HepG2 (cell line): ENCODE results near the gene PCGF6. TPM values are rescaled to one million over a fixed set of nuclear protein-coding genes. Genes with fewer than 3 reads are reported as not detected.

Experiments used
- ATAC-seq: fragments of 200-7000 bp; cut with Tn5 transposase; 3 replicates; pipeline ENCODE4 v1.9.1; 2020; ENCODE audit warnings: mild to moderate bottlenecking, moderate library complexity
- BruUV-seq: library from RNA; stranded (reverse); fragments of 400-500 nt; replicated peaks from 2 replicates; lab custom pipeline; 2021; lab: Mats Ljungman, UMichigan
- CTCF ChIA-PET: fragments of 300-600 bp; formaldehyde crosslinking; extraction: SDS; loops from one replicate; lab custom pipeline; 2021; ENCODE audit warnings: low total read pairs, inconsistent platforms, low intra/inter-chr PET ratio; lab: Yijun Ruan, JAX
- POLR2A ChIA-PET: fragments of 350-600 bp; sonication (Branson Sonifier 250); formaldehyde crosslinking; loops from one replicate; lab custom pipeline; 2020; ENCODE audit warnings: antibody characterized with exemption, inconsistent platforms; lab: Yijun Ruan, JAX
- DNase-seq: peaks from one replicate; pipeline ENCODE4 v3.0.0-alpha.2; 2015; ENCODE audit warnings: low spot score
- FAIRE-seq: peaks from 3 replicates; lab custom pipeline; 2011; peaks lifted over from hg19 to GRCh38; lab: Jason Lieb, UNC
- H2AFZ ChIP-seq: one replicate; pipeline ENCODE4 v1.6.1; 2011; ENCODE audit warnings: low read length, inconsistent platforms
- H3K27ac ChIP-seq: fragments of 300-600 bp; 3 replicates; pipeline ENCODE4 v1.8.0; 2011; ENCODE audit warnings: mixed run types, mild to moderate bottlenecking, mixed read lengths, low read length, inconsistent platforms; ENCODE audit not compliant: insufficient read depth; ENCODE audit errors: extremely low read length
- H3K27me3 ChIP-seq, 2 experiments: fragments of 200-600 bp in 1 of 2; 2 replicates in 1 of 2; 3 replicates in 1 of 2; pipeline versions ENCODE4 v1.6.0 to v1.8.0; 2011; ENCODE audit warnings: low read length in 2 of 2, mild to moderate bottlenecking in 2 of 2, moderate library complexity in 2 of 2, inconsistent platforms in 1 of 2; ENCODE audit not compliant: insufficient read depth in 2 of 2, control insufficient read depth in 1 of 2
- H3K36me3 ChIP-seq, 2 experiments: fragments of 200-600 bp in 1 of 2; replicated peaks in 1 of 2; 2 replicates in 1 of 2; 3 replicates in 1 of 2; pipeline versions ENCODE4 v1.5.1 to v1.8.0; 2011; ENCODE audit warnings: low read length in 2 of 2, inconsistent platforms in 1 of 2; ENCODE audit not compliant: insufficient read depth in 2 of 2, control insufficient read depth in 1 of 2
- H3K4me1 ChIP-seq: 2 replicates; pipeline ENCODE4 v1.5.1; 2012; ENCODE audit warnings: low read length, inconsistent platforms; ENCODE audit not compliant: insufficient read depth
- H3K4me2 ChIP-seq: 2 replicates; pipeline ENCODE4 v1.6.0; 2011; ENCODE audit warnings: low read depth, low read length, inconsistent platforms
- H3K4me3 ChIP-seq, 3 experiments: fragments of 200-600 bp in 1 of 3; sonication (generic), shearing (Covaris generic) in 1 of 3; replicated peaks in 1 of 3; 2 replicates each; pipeline ENCODE4 v1.5.1; 2011 to 2016; ENCODE audit warnings: low read length in 3 of 3, inconsistent platforms in 2 of 3, low read depth in 2 of 3, mild to moderate bottlenecking in 2 of 3, control low read depth in 1 of 3, mixed read lengths in 1 of 3; ENCODE audit not compliant: insufficient read depth in 1 of 3
- H3K79me2 ChIP-seq: one replicate; pipeline ENCODE4 v1.6.1; 2011; ENCODE audit warnings: low read length, inconsistent platforms; ENCODE audit not compliant: insufficient read depth
- H3K9ac ChIP-seq: 2 replicates; pipeline ENCODE4 v1.6.0; 2011; ENCODE audit warnings: mild to moderate bottlenecking, low read depth, low read length, inconsistent platforms; ENCODE audit not compliant: insufficient read depth
- H3K9me3 ChIP-seq: 2 replicates; pipeline ENCODE4 v1.5.1; 2012; ENCODE audit warnings: mild to moderate bottlenecking, low read length
- H4K20me1 ChIP-seq: 2 replicates; pipeline ENCODE4 v1.6.0; 2011; ENCODE audit warnings: inconsistent platforms, mild to moderate bottlenecking, low read length, moderate library complexity; ENCODE audit not compliant: insufficient read depth
- EED ChIP-seq: sonication (generic); formaldehyde crosslinking; IDR thresholded peaks from 2 replicates; pipeline ENCODE4 v1.5.0; 2020; ENCODE audit warnings: mild to moderate bottlenecking, missing genetic modification reagents
- FOSL2 ChIP-seq: sonication (generic); formaldehyde crosslinking; IDR thresholded peaks from 2 replicates; pipeline ENCODE4 v1.4.0; 2020; ENCODE audit warnings: missing genetic modification reagents
- KDM6A ChIP-seq: IDR thresholded peaks from 2 replicates; pipeline ENCODE4 v1.6.1; 2016; ENCODE audit warnings: low read depth
- RARG ChIP-seq: sonication (generic); formaldehyde crosslinking; IDR thresholded peaks from 2 replicates; pipeline ENCODE4 v1.4.0; 2020; ENCODE audit warnings: low read depth, mild to moderate bottlenecking, missing genetic modification reagents
- SMC3 ChIP-seq: IDR thresholded peaks from 2 replicates; pipeline ENCODE4 v1.6.1; 2011; ENCODE audit warnings: low read length, improper control_type of control experiment
- ZFP1 ChIP-seq: IDR thresholded peaks from 2 replicates; pipeline ENCODE4 v1.6.1; 2016
- ZMAT3 ChIP-seq: sonication (generic); formaldehyde crosslinking; conservative IDR thresholded peaks from 2 replicates; pipeline ENCODE4 v1.7.0; 2021; ENCODE audit warnings: missing genetic modification reagents
- ZNF160 ChIP-seq: sonication (generic); formaldehyde crosslinking; IDR thresholded peaks from 2 replicates; pipeline ENCODE4 v1.8.0; 2022; ENCODE audit warnings: mild to moderate bottlenecking, inconsistent platforms, missing genetic modification reagents
- ZNF549 ChIP-seq: sonication (generic); formaldehyde crosslinking; IDR thresholded peaks from 2 replicates; pipeline ENCODE4 v1.5.0; 2020; ENCODE audit warnings: missing genetic modification reagents
- WGBS: methylation state at CpG from one replicate; pipeline ENCODE4 v1.1.6; 2017; ENCODE audit warnings: low lambda C conversion rate; 5-methylcytosine and 5-hydroxymethylcytosine counted together
- in situ Hi-C: cut with HindIII; loops from 2 replicates; pipeline ENCODE4 v1.10.0; 2017; ENCODE audit warnings: low pct_unique_long_range_greater_than_20kb; ENCODE audit not compliant: extremely low pct_ligation_motif_present
- intact Hi-C: fragments of 100-400 bp; cut with micrococcal nuclease; formaldehyde crosslinking; loops from one replicate; pipeline ENCODE4 v1.10.0; 2022; ENCODE audit not compliant: unreplicated experiment
- microRNA counts: library from miRNA; unstranded; fragments of <30 nt; microRNA quantifications from one replicate; lab custom pipeline; 2015
- microRNA-seq: library from miRNA; unstranded; fragments of <30 nt; microRNA quantifications from one replicate; pipeline ENCODE4, GENCODE V29; 2020
- polyA plus RNA-seq, 8 experiments: library from polyadenylated mRNA; depleted of rRNA in 3 of 8; stranded (reverse) in 7 of 8; unstranded in 1 of 8; fragments of >200 nt; fragmentation: Illumina TruSeq in 4 of 8; extraction: Trizol in 4 of 8; gene quantifications; 2 replicates each; pipeline versions ENCODE4 v1.2.1 to v1.2.3, GENCODE V29; 2011 to 2016; ENCODE audit warnings: low read depth in 4 of 8, missing spikeins in 1 of 8, mixed read lengths in 1 of 8; ENCODE audit not compliant: insufficient read depth in 1 of 8
- small RNA-seq, 3 experiments: library from RNA; depleted of rRNA; stranded (forward); fragments of <200 nt; gene quantifications; one replicate each; pipeline ENCODE3, GENCODE V24; 2012; ENCODE audit warnings: low read depth in 2 of 3, low replicate concordance in 1 of 3; ENCODE audit not compliant: insufficient read length in 3 of 3, insufficient read depth in 2 of 3
- total RNA-seq, 5 experiments: library from RNA; depleted of rRNA; stranded (reverse); fragments of >200 nt; fragmentation: Illumina TruSeq; extraction: Trizol; gene quantifications; 2 replicates each; pipeline ENCODE4 v1.2.3, GENCODE V29; 2016; ENCODE audit warnings: low read depth in 1 of 5
- TF ChIP-seq, protein P1 (sequence below): sonication (generic); formaldehyde crosslinking; IDR thresholded peaks from 2 replicates; pipeline ENCODE4 v1.5.0; 2020; ENCODE audit warnings: missing genetic modification reagents

PCGF6 gene
- total and polyA plus RNA-seq, 2 of the 13 experiments (the other 11 are each of a cell fraction or from before 2014, with no cell fraction given): 5.2 to 19.4 TPM

DNA sequence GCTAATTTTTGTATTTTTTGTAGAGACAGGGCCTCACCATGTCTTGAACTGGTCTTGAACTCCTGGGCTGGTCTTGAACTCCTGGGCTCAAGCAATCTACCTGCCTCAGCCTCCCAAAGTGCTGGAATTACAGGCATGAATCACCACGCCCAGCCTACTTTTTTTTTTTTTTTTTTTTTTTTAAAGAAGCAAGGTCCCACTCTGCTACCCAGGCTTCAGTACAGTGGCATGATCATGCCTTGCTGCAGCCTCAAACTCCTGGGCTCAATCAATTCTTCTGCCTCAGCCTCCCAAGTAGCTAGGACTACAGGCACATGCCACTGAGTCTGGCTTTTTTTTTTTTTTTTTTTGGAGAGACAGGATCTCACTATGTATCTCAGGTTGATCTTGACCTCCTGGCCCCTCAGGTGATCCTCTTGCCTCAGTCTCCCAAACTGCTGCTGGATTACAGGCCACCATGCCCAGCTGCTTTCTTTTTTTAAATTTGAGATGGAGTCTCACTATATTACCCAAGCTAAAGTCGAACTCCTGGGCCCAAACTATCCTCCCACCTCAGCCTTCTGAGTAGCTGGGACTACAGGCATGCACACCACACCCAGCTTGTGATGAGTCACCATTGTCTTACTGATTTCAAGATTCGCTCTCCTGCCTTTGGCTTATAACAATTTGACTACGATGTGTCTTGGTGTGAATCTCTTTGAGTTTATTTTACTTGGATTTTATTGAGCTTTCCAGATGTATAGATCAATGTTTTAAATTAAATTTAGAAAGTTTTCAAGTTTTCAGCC is 96.2 kb downstream of the PCGF6 start:
- no peaks in the 10 kb centered on the region for H3K27me3 ChIP-seq
- no peaks in the 10 kb centered on the region for H3K36me3 ChIP-seq
- no peaks in the 10 kb centered on the region for H3K79me2 ChIP-seq
- ATAC-seq (no peak), DNase-seq (no peak), FAIRE-seq (no peak)
- BruUV-seq: no TSS peak
- no peak overlapping the region for H3K4me2 ChIP-seq
- H3K27ac ChIP-seq: no peak overlapping the region
- CTCF ChIA-PET: no interaction called here
- peaks cover 5% of the 10 kb centered on the region; the same call in 1 of the 2 replicates for H3K9me3 ChIP-seq
- H2AFZ ChIP-seq: no peak overlapping the region
- WGBS: 23% methylated on average over 4 of the region's 4 CpGs
- no peak overlapping the region for H3K9ac ChIP-seq
- intact Hi-C loops: no loop called here
- no peaks in the 10 kb centered on the region for H4K20me1 ChIP-seq
- H3K4me3 ChIP-seq: no peak overlapping the region
- POLR2A ChIA-PET: no interaction called here
- TF ChIP-seq FOSL2 (CRISPR knock-in tag) (0 out of 2 replicates have a peak, but pooled peaks have one; percentile 8), ZFP1 (no peak)
- in situ Hi-C loops: no loop called here
- H3K4me1 ChIP-seq: peaks cover 4% of the 10 kb centered on the region

DNA sequence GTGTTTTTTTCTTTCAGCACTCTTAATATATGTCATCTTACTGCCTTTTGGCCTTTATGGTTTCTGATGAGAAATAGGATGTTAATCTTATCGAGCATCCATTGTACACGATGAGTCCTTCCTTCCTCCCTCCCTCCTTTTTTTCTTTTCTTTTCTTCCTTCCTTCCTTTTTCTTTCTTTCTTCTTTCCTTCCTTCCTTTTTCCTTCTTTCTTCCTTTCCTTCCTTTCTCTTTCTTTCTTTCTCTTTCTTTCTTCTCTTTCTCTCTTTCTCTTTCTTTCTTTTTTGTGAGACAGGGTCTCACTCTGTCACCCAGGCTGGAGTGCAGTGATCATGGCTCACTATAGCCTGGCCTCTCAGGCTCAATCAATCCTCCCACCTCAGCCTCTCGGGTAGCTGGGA is 96.8 kb downstream of the PCGF6 start:
- no peak for ATAC-seq
- Histone ChIP-seq H3K79me2 (no peaks in the 10 kb centered on the region), H3K36me3 (no peaks in the 10 kb centered on the region), H3K4me1 (no peaks in the 10 kb centered on the region), H3K27ac (no peak overlapping the region), H3K9me3 (no peaks in the 10 kb centered on the region), H2AFZ (no peak overlapping the region), H4K20me1 (no peaks in the 10 kb centered on the region), H3K27me3 (no peaks in the 10 kb centered on the region), H3K4me2 (no peak overlapping the region), H3K9ac (no peak overlapping the region), H3K4me3 (no peak overlapping the region)
- FAIRE-seq: no peak
- ChIA-PET CTCF (no interaction called here), POLR2A (no interaction called here)
- BruUV-seq: no TSS peak
- intact Hi-C loops: no loop called here
- in situ Hi-C loops: no loop called here
- DNase-seq: no peak
- 21% methylated on average over 3 of the region's 3 CpGs for WGBS
- no peak for TF ChIP-seq EED (CRISPR knock-in tag)
- no peak for TF ChIP-seq ZNF549 (CRISPR knock-in tag)
- TF ChIP-seq, protein P1, sequence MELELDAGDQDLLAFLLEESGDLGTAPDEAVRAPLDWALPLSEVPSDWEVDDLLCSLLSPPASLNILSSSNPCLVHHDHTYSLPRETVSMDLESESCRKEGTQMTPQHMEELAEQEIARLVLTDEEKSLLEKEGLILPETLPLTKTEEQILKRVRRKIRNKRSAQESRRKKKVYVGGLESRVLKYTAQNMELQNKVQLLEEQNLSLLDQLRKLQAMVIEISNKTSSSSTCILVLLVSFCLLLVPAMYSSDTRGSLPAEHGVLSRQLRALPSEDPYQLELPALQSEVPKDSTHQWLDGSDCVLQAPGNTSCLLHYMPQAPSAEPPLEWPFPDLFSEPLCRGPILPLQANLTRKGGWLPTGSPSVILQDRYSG (CRISPR knock-in tag): no peak
- TF ChIP-seq SMC3: no peak
- no peak for TF ChIP-seq KDM6A
- no peak for TF ChIP-seq ZNF160
- no peak for TF ChIP-seq RARG
- no peak for TF ChIP-seq ZMAT3 (CRISPR knock-in tag)

MicroRNA genes within 50 kb of the gene (microRNA counts, 767-probe panel; counts per million panel counts)
- microRNA hsa-miR-1307-3p (lab: Ali Mortazavi, UCI): not detected

Small RNA genes lying within 50 kb of the gene (microRNA-seq; reads per million reads assigned to microRNA genes)
- gene MIR1307: 2,173 reads per million, percentile 94 among the genes with 10 or more reads in this experiment

Small RNA genes lying within 50 kb of the gene (small RNA-seq; reads per million reads assigned to genes)
- 0 reads per million in 3 experiments for gene RNU11-3P

Other genes with a start within 250 kb of the PCGF6 start
- gene NT5C2, start 157.9 kb downstream of the PCGF6 start, total RNA-seq (2016; rRNA removed; fragmentation: Illumina TruSeq; extraction: Trizol): 40.6 and 51.5 TPM in 2 replicates
- 53.3 and 55.2 TPM in 2 replicates for gene NT5C2, start 157.9 kb downstream of the PCGF6 start, polyA plus RNA-seq (2011; rRNA removed)
- gene RPEL1, start 105.3 kb downstream of the PCGF6 start, total RNA-seq (2016; rRNA removed; fragmentation: Illumina TruSeq; extraction: Trizol): 0.04 and 0.10 TPM in 2 replicates
- 0.07 and 0.10 TPM in 2 replicates for gene RPEL1, start 105.3 kb downstream of the PCGF6 start, polyA plus RNA-seq (2011; rRNA removed)
- gene INA, start 74.0 kb downstream of the PCGF6 start, total RNA-seq (2016; rRNA removed; fragmentation: Illumina TruSeq; extraction: Trizol): 0.04 TPM in 1 of 2 replicates, not detected in the other
- 0.05 and 0.13 TPM in 2 replicates for gene INA, start 74.0 kb downstream of the PCGF6 start, polyA plus RNA-seq (2011; rRNA removed)
- 8.7 and 13.6 TPM in 2 replicates for gene TAF5, start 16.8 kb upstream of the PCGF6 start, total RNA-seq (2016; rRNA removed; fragmentation: Illumina TruSeq; extraction: Trizol)
- 2.6 and 3.8 TPM in 2 replicates for gene TAF5, start 16.8 kb upstream of the PCGF6 start, polyA plus RNA-seq (2011; rRNA removed)
- gene ATP5MK, start 45.3 kb upstream of the PCGF6 start, total RNA-seq (2016; rRNA removed; fragmentation: Illumina TruSeq; extraction: Trizol): 517 and 673 TPM in 2 replicates
- 276 and 312 TPM in 2 replicates for gene ATP5MK, start 45.3 kb upstream of the PCGF6 start, polyA plus RNA-seq (2011; rRNA removed)
- 40.3 and 52.8 TPM in 2 replicates for gene PDCD11, start 45.5 kb upstream of the PCGF6 start, total RNA-seq (2016; rRNA removed; fragmentation: Illumina TruSeq; extraction: Trizol)
- gene PDCD11, start 45.5 kb upstream of the PCGF6 start, polyA plus RNA-seq (2011; rRNA removed): 12.8 and 17.7 TPM in 2 replicates
- not detected in 2 replicates for gene CALHM2, start 101.2 kb upstream of the PCGF6 start, total RNA-seq (2016; rRNA removed; fragmentation: Illumina TruSeq; extraction: Trizol)
- gene CALHM2, start 101.2 kb upstream of the PCGF6 start, polyA plus RNA-seq (2011; rRNA removed): 0.15 TPM in 1 of 2 replicates, not detected in the other
- gene CALHM1, start 107.8 kb upstream of the PCGF6 start, total RNA-seq (2016; rRNA removed; fragmentation: Illumina TruSeq; extraction: Trizol): 0.04 TPM in 1 of 2 replicates, not detected in the other
- gene CALHM1, start 107.8 kb upstream of the PCGF6 start, polyA plus RNA-seq (2011; rRNA removed): not detected in 2 replicates
- gene CALHM3, start 128.1 kb upstream of the PCGF6 start, total RNA-seq (2016; rRNA removed; fragmentation: Illumina TruSeq; extraction: Trizol): not detected in 2 replicates
- not detected in 2 replicates for gene CALHM3, start 128.1 kb upstream of the PCGF6 start, polyA plus RNA-seq (2011; rRNA removed)
- not detected in 2 replicates for gene NEURL1, start 142.6 kb upstream of the PCGF6 start, total RNA-seq (2016; rRNA removed; fragmentation: Illumina TruSeq; extraction: Trizol)
- 0.01 TPM in 1 of 2 replicates, not detected in the other for gene NEURL1, start 142.6 kb upstream of the PCGF6 start, polyA plus RNA-seq (2011; rRNA removed)